ENCODE measurements around the gene ZSCAN26.

Gene ZSCAN26

DNA sequence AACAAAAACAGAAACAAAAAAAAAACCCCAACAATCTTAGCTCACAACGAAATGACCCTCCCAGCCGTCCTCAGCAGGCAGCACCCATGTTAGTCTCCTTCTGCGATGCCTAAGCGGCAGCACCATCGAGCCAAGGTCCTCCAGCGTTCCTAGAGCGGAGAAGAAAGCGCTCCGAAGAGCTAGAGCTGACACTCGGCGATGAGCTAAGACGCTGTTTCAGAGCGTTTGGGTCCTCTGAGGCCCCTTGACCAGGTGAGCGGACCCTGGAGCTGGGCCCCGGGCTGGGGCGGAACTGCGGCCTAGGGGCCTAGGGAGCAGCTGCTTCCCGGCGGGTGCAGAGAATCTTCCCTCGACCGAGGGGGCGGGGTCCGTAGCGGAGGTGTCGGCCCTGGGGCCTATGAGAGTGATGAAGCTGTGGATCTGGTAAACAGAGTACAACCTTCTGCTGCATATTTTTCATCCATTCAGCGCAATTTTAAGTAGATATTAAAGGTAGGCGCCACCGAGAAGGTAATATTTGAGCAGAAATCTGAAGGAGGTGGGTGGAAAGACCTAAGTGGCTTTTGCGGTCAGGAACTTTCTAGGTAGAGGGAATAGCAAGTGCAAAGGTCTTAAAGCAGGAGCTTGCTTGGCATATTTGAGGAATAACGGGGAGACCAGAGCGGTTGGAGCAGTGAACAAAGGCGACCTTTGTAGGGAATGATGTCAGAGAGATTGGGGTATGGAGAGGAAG, at the start of gene ZSCAN26:
Gene ZSCAN26 (plus strand): TSS at position 182 of the 733 bp plus-strand sequence. CDS start 4,777 bp downstream, outside the sequence.
- DNase-seq: peak; percentile 98

DNA sequence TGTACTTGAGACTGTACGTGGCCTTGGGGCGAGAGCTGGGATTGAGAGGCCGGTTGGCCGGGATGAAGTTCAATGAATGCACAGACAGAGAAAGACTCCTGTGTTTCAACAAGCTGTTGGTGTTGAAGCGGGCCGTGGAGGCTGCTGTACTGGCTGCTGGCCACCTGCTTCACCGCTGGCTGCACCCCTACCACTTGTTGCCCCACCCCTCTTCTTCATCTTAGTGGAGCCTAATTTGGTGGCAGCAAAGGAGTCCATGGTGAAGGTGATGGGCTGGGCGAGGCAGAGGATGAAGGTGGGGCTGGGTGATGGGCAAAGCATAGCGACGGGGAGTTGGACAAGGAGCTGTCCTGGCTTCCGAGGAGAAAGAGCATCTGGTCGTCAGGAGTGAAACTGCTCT, 49.1 kb upstream of the ZSCAN26 start:
- no peak for DNase-seq

DNA sequence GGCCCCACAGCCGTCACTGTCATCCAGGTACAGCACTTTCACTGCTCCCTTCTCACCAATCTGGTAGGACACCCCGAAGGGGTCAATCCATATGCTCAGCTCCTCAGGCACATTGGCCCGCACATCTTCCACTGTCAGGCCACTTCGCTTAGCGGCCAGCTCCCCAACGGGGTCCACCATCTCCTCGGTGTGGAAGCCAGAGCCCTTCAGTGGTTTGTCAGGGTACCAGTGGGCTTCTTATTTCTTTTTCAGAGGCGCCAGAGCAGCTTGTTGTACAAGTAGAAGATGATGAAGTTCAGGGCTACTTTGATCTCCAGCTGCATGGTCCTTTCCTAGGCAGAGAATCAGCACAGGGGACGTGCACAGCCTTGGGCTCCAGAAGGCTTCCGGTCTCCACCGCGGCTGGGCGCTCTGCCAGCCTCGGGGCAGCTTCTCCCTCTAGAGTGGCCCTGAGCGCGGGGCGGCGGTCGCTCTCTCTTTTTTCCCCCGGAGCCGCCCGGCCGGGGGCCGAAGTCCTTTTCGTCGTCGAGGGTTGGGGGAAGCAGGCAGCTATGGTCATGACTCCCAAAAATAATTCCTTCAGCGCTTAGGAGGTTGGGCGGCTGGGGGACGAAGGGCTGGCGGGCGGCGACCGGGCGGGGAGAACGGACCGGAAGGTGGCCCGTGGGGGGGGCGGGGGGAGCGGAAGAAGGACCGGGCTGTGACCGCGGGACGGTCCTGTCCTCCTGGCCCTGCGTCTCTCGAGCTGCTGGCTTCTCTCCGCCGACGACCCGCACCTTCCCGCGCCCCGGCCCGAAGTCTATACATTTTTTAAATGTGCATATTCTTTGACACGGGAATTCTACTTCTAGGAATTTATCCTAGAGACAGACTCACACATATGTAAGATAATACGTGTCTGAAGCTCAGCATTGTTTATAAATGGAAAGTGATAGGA, 48.4 kb upstream of the ZSCAN26 start:
- peak; percentile 75 for DNase-seq

DNA sequence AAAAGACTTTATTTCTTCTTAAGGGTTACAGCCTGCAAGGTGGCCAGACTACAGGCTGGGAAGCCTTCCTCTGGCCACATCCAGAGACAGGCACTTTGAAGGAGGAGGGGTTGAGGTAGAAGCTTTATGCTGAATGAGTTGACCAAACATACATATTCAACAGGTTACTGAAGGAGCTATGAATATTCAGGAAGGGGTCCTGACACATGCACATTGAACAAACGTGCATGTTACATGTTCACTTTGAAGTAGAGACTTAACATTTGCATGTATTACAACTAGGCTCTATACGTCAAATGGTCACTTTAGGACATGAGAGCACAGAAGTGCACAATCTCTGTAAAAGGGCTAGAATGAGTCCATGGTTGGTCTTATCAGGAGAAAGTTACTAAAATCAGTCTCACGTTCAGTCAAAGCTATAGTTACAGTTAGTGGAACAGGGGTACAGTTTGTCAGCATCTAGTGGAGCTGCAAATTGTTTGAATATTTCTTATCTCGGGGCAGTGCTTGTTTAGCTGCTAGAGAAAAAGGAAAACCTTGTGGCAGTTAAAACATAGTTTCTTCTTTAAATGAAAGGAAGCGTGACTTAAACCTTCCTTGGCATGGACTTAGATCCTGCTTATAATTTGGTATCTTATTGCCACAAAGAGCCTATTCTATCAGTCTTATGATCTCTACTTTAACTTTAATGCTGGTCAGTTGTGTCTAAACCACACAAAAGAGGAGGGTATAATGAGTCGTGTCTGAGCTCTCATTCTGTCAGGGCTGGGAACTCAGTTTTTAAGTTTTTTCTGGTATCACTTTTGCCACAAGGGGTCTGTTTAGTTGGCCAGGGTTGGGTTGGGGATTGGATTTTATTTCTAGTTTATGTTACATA, 46.4 kb upstream of the ZSCAN26 start:
- DNase-seq: no peak

DNA sequence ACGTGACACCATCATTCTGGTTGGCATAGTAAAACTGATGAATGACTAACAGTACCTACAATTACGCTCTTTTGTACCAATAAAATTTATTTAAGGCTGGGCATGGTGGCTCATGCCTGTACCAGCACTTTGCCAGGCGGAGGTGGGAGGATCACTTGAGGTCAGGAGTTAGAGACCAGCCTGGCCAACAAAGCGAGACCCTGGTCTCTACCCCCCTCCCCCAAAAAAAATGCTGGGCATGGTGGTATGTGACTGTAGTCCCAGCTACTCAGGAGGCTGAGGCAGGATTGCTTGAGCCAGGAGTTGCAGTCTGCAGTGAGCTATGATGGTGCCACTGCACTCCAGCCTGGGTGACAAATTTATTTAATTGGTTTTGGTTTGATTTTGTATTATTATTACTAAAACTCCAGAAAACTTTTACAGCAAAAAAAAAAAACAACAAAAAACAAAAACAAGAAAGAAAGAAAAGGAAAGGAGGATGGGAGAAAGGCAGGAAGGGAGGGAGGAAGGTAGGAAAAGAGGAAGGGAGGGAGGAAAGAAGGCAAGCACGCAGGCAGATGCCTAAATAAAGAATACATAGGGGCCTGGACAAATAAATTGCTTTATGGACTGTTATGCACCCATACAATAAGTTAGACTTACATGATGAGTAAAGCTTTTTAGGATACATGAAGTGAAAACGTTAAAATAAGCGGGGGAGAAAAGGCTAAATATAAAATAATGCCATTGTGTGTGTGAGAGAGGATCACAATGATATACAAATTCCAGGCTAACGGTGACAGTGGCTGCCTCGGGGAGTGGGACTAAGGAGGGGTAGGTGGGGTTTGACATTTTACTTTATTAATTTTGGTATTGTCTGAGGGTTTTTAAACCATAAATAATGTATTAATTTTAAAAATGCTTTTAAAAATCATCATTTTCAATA, 42.5 kb upstream of the ZSCAN26 start:
- no peak for DNase-seq

DNA sequence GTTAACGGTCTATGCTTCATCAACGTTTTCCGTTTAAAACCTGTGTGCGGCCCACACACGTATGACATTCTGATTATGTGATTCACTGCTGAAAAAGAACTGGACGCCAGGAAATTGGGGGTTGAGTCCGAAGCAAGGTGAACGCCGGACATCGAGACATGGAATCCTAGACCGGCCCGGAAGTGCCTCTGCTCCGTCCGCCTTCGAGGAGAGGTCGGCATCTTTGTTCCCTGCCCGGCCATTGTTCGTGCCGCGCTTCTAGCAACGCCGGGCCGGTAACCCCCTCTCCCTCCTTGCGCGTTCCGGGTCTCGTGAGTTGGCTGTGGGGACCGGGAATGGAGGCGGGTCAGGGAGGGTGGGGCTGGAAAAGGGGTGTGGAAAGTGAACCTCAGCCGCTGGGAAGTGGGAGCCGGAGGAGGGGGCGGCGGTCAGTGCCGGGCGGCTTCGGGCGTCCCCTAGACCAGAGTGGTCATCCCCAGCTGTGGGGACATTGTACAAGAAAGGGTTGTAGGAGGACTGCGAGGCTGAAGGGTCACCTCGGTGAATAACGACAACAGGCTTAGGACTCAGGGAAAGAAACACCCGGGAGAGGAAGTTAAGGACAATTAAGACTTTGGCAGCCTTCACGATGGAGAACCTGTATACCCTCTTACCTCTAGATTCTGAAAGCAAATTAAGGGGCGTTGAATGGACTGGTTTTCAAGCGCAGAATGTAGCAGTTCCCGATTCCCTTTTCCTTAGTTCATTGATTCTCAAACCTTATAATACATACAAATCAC, 41.7 kb upstream of the ZSCAN26 start, which contains the start of gene ZSCAN9:
Gene ZSCAN9 (plus strand): TSS at position 220 of the 779 bp plus-strand sequence. CDS start 1,810 bp downstream, outside the sequence.
- peak; percentile 92 for DNase-seq

DNA sequence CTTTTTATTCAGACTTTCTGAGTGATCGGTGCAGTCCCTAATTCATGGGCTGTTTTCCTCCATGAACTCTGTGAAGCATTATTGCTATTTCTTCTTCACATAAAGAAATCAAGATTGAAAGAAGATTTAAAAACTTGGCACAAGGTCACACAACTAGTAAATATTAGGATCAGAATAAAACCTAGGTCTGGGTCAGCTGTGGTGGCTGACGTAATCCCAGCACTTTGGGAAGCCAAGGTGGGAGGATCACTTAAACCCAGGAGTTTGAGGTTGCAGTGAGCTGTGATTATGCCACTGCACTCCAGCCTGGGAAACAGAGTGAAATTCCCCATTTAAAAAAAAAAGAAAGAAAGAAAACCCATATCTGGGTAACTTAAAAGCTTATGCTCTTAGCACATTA, 40.5 kb upstream of the ZSCAN26 start:
- no peak for DNase-seq

DNA sequence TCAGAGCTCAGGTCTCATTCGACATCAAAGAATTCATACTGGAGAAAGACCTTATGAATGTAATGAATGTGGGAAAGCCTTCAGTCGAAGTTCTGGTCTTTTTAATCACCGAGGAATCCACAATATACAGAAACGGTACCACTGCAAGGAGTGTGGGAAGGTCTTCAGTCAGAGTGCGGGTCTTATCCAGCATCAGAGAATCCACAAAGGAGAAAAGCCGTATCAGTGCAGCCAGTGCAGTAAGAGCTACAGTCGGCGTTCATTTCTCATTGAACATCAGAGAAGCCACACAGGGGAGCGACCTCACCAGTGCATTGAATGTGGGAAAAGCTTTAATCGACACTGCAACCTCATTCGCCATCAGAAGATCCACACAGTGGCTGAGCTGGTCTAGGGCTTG, 34.2 kb upstream of the ZSCAN26 start:
- no peak for DNase-seq

DNA sequence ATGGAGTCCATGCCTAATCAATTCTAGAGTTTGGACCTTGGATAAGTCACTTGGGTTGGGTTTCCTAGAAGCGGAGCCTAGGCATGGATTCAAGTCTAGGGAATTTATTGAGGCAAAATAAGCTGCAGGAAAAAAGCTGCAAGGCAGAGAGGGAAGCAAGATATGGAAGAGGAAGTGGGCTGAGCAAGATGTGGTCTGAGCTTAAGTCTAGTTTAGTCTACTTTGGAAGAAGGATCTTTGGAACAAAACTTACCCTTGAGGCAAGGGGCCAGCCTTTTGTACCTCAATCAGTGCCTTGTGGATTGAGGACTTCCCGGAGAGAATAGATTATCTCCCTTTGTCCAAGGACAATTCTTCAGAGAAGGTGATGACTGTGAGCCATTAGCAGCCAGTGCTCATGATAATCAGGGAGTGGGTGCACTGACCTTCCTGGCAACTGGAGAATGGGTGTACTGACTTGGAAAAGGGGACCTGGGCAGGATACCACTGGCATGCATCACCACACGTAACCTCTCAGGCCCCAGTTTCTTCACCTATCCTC, 31.0 kb upstream of the ZSCAN26 start:
- DNase-seq: no peak

DNA sequence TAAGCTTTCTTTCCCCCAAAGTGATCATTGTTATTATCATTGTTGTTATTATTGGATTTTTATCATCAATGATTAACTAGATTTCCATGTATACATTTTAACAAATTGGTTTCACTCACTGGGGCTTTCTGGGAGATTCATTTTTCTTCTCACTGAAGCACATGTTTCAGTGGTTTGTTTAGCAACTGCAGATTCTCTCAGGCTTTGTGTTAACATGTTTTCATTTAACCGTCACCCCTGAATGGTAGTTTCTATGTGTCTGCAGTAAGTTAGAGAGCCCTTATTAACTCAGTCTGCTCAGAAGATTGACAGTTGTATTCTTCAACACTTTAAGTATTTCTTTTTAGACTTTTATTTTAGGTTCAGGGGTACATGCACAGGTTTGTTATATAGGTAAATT, 27.3 kb upstream of the ZSCAN26 start:
- DNase-seq: no peak

DNA sequence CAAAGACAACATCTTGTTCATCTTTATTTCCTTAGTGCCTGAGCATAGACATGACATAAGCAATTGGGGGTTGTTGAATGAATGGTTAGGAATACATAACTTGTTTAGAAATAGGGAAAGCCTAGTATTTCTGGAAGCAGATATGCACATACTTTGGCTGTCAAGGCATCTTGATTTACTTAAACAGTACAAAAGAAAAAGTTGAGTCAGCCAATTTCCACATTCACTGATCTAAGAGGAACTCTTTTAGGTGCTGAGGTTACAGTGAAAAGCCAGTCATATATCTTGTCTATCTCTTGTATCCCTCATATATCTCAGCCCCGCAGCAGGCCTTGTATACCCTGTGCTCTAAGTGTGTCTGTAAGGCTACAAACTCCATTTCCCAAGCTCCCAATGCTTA, 26.5 kb upstream of the ZSCAN26 start:
- DNase-seq: no peak

DNA sequence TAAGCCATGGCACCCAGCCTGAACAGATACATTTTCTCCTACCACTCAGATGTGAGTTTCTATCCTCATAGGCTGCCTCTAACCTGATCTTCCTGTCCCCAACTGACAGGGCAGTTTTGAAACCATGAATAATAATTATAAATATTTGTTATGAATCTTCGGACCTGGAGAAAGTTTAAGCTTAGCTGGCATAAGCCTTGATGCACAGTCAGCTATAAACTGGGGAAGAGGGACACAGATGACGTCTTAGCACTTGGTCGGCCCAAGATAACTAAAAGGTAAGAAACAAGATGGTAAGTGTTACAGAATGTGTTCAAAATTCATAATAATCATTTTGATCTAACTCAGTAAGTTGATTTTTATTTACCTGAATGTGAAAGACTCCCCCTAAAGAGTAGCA, 23.0 kb upstream of the ZSCAN26 start:
- no peak for DNase-seq

DNA sequence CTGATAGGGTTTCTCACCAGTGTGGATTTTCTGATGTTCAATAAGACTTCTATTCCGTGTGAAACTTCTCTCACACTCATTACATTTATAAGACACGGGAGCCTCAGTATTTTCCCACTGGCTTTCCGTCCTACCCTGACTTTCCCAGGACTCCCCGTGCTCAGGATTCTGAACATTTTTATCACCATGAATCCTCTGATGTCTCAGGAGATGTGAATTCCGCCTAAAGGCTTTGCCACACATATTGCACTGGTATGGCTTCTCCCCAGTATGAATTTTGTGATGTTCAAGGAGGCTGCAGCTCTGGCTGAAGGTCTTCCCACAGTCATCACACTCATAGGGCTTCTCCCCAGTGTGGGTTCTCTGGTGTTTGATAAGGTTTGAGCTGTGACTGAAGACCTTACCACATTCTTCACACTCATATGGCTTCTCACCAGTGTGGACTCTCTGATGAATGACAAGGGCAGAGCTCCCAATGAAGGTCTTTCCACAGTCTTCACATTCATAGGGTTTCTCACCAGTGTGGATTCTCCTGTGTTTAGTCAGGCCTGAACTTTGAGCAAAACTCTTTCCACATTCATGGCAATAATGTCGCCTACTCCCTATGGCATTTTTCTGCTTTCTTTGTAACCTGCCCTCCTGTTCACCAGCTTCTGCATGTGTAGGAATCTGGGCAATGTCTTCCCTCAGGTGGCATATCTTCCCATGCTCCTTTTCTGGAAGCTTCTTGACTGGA, 21.6 kb upstream of the ZSCAN26 start:
- no peak for DNase-seq

DNA sequence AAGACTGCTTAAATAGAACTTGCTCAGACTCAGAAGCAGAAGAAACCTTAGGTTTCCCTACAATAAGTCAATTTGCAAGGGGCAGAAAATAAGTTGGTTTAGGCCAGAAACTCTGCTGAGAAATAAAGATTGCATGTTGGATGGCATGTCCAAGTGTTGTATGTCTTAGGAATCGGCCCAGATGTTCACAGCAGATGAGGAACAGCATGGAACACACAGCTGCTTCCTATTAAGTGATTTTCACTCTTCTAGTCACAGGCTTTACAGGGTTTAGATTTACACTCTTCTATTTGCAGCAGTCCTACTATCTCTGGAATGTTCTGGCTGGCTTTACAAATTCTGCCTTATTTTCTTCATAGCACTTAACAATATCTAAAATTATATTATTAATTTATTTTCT, 18.0 kb upstream of the ZSCAN26 start:
- DNase-seq: no peak

DNA sequence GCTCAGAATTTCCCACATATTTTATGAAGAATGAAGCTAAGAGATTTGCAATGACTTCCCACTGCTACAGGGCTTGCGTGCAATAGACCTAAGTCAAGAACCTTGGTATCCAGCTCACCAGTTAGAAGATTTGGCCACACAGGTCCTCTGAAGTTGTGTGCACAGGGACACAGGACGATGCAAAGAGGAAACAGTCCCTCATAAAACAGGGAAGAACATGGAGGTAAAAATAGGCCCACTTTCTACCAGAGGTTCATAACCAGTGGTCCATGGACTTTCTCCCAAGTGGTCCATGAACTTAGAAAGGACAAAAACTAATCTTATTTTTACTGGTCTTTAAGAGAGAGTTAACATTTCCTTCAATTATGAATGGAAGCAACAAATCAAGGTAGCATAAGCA, 16.2 kb upstream of the ZSCAN26 start:
- no peak for DNase-seq

DNA sequence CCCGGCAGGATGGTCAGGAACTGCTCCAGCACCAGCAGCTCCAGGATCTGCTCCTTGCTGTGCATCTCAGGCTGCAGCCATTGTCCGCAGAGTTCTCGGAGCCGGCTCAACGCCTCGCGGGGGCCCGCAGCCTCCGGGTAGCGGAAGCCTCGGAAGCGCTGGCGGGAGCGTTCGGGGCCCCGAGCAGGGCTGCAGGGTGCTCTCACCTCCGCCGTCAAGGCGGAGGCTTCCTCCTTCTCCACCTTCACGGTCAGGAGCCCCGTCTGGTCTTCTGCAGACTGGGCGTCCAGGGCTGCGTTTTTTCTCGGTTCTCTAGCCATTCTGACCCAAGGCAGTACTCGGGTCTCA, 15.3 kb upstream of the ZSCAN26 start:
- no peak for DNase-seq

DNA sequence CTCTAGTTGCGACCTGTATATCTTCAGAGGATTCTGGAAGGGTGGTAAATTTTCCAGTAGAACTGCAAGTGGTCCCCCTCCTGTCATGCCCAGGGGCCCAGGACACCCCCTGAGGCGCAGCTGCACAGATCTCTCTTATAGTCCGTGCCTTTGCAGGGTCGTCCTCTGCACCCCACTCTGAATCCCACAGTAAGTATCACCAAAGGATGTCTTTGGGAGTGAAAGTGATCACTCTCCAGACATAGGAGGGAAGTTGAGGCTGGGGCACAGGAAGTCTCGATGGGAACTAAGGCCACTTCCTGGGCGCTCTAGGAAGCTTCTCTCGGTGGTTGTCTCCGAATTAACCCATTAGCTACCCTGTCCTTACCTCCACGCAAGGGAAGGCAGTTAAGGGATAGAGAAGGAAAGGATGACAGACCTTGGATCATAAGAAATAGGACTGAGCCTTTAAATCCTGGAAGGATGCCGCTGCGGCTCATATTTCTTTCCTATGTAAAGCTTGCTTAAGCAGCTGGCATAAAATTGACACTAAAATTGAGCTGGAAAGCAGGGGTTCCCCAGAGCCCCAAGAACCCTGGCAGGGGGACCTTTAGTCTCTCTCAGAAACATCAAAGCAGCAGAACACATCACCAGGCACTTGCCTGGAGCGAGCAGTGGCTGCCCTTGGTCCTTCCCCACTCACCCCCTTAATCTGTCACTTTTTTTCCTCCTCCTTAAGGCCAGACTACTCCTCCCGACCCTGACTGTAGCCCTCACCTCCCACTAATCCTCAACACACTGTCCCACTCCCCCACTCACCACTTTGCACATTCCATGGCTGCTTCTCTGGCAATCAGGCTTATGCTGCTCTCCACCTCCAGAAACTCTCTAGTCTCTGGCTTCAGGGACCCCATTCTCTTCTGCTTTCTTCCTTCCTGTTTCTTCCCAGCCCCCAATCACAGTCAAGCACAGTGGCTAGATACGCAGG, 14.7 kb upstream of the ZSCAN26 start, which contains the start of gene ZKSCAN4:
Gene ZKSCAN4 (minus strand): TSS at position 261 of the 967 bp plus-strand sequence. CDS start 289 bp downstream, outside the sequence.
- DNase-seq: peak; percentile 98

DNA sequence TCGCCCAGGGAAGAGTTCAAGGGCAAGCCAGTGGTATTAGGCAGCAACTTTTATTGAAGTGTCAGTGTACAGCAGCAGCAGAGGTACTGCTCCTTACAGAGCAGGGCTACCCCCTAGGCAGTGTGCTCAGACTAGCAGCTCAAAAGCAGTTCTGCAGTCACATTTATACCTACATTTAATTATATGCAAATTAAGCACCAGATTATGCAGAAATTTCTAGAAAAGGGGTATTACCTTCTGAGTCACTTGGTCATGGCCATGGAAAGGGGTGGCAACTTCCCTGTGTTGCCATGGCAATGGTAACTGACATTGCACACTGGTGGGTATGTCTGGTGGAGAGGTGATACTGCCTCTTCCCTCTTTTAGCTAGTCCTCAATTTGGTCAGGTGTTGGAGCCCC, 12.8 kb upstream of the ZSCAN26 start:
- no peak for DNase-seq

DNA sequence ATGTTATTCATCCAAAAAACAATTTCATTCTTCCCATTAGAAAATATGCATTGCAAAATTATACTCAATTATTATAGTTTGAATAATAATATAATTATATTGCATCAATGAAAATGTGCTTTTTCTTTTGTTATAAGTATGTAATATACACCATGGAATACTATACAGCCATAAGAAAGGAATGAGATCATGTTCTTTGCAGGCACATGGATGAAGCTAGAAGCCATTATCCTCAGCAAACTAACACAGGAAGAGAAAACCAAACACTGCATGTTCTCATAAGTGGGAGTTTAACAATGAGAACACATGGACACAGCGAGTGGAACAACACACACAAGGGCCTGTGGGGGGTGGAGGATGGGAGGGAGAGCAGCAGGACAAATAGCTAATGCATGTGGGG, 9.9 kb upstream of the ZSCAN26 start:
- no peak for DNase-seq
